ENCODE measurements around the gene CFAP43.

CFAP43 gene

DNA sequence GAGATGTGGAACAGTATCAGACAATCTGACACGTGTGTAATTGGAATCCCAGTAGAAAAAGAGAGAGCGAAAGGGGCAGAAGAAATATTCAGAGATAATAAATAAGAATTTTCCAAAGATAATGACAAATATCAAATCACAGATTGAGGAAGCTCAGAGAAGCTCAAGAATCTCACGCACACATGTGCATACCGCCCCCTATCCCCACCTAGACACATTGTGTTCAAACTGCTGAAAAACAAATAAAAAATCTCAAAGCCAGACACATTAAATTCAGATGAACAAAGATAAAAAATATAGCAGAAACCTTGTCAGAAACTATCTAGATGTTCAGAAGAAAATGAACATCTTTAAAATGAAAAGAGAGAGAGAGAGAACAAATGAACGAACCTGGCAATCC lies 92.9 kb downstream of the CFAP43 start:
- DNase-seq (ENCODE audit: low spot score), result no peak

DNA sequence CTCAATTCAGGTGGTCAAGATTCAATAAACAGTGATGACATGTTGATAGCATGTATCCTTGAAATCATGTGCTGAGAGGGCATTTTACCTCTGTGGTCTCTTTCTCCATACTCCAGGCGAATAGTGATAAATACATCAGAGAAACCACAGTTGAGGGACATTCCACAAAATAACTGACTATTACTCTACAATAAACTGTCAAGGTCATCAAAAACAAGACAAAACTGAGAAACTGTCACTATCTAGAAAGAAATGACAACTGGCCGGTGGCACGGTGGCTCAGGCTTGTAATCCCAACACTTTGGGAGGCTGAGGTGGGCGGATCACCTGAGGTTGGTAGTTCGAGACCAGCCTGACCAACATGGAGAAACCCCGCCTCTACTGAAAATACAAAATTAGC lies 94.0 kb downstream of the CFAP43 start:
- no peak for DNase-seq (ENCODE audit: low spot score)

DNA sequence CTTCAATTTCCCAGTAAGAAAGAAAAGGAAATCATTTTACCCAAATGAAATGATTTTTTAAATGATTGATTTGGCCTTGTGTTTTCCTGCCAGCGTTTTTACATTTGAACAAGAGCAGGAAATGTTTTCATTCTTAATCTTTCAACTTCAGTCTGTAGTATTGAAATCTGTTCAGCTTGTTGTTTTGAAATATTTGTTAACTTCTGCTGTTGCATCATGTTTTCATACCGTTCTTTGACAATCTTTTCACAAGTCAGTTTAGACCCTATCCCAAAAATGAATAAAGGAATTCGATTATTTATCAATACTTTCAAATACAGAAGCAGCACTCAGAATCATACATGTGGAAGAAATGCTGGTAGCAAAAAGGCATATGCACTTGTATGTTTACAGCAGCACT lies 102.1 kb downstream of the CFAP43 start:
- DNase-seq (ENCODE audit: low spot score), result no peak

DNA sequence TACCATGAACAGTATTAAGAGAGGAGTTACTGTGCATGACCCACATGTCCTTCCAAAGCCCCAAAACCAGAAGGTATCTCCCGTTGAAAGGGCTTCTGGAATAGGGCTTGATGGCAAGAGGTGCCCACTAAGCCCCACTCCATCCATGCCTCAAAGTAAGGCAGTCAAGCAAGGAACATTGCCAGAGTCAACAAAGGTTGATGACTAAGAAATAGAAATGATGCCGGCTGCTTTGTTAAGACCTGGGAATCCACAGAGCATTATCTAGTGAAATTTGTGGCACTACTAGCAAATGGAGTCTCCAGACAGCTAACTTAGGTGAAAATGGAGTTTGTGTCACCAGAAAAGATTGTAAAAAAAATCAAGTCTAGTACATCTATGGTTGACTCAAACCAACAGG lies 104.0 kb downstream of the CFAP43 start:
- no peak for DNase-seq (ENCODE audit: low spot score)

DNA sequence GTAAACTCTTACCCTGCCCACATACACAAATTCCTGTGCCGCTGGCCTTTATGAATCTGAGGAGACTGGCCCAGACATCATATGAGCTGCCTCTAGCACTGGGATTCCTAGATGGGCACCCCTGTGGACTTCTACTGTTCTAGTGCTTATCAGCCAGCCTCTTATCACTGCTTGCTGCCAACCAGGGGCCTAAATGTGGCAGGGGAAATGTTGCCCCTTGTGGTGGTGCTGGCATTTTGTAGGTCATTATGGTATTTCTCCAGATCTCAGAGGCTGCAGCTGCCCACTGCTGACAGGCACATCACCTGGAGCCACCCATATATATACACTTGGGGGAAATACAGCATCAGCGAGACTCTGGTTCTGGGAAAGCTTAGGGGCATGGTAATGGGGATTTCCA lies 104.8 kb downstream of the CFAP43 start:
- no peak for DNase-seq (ENCODE audit: low spot score)

DNA sequence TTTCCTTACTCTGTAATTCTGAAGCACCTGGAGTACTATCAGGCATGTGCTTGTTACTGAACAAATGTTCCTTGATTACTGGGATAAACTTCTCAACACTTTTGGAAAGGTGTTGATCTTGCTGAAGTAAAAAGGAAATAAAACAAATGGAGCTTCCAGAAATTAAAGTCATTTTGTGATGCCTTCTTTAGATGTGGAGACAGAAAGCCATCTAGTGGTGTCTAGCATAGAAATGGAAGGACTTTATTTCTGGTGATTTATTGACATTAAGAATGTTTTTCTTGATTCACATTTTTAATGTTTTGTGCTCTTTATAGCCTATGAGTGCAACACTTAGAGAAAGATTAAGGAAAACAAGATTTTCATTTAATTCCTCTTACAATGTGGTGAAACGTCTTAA lies 108.8 kb downstream of the CFAP43 start:
- peak; percentile 21 for DNase-seq (ENCODE audit: low spot score)

DNA sequence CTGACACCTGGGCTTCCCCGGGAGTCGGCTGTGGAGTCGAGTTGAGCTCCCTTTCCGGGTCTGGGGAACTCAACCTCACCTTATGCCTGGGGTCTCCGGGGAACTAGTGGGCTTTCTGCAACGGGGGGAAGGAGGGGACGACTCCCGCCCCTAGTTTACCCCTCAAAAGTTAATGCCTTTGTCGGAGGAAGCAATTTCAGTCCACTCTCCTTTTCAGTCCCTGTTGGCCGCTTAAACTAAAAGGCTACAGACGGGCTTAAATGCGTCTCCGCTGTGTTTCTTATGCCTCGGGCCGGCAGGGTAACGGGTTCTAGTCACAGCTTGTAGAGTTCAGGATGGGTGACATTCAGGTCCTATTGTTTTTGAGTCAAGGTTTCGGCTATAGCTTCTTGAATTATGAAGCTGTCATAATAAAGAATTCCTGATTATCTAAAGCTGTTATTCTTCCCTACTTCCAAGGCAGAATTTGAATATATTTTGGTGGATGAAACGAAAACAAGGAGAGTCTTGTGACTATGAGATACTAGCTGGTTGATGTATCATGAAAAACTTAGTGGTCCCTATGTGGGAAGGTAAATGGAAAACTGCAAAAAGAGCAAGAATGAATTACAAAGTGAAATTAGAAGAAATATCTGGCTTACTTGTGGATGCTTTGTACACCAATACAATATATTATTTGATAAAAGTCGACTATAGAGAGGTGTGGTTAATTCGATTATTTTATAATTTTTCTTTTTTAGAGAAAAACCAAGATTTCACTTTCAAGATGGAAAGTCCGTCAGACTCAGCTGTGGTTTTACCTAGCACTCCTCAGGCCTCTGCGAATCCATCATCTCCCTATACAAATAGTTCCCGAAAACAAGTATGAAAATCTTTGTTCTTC lies 109.7 kb downstream of the CFAP43 start:
- no peak for DNase-seq (ENCODE audit: low spot score)

DNA sequence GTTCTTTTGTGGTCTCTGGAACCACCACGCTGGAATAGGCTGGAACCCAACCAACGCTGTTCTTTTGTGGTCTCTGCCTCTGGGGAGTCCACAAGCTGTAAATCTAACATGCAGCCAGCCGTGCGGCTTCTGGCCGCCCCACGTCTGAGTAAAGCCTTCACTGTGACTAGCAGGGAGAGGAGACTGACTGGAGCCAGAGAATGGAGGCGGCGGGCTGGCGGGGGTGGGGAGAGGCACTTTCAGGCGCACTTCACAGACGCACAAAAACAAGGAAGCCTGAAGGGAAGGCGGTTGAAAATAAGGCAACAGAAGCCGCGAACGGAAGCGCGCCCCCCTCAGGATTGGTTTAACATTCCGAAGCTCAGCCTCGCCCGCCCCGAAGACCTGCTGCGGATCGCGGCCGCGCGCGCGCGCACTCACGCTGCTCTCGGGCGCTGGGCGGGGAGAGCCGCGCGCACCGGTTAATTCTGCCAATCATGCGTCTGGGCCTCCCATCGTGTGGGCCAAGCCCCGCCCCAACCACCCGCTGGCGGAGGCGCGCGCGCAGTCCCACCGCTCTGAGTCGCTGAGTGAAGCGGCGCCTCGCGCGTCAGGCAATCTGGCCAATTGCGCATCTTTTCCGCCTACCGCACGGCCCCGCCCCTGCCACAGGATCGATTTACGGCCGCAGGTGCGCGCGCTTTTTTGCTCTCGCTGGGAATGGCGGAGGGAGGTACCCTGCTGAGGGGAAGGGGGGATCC lies 110.5 kb downstream of the CFAP43 start, which contains the start of gene SFR1:
Gene SFR1 (plus strand): TSS at position 687 of the 740 bp plus-strand sequence. CDS start 13 bp downstream, at position 700.
- peak; percentile 99 for DNase-seq (ENCODE audit: low spot score)

DNA sequence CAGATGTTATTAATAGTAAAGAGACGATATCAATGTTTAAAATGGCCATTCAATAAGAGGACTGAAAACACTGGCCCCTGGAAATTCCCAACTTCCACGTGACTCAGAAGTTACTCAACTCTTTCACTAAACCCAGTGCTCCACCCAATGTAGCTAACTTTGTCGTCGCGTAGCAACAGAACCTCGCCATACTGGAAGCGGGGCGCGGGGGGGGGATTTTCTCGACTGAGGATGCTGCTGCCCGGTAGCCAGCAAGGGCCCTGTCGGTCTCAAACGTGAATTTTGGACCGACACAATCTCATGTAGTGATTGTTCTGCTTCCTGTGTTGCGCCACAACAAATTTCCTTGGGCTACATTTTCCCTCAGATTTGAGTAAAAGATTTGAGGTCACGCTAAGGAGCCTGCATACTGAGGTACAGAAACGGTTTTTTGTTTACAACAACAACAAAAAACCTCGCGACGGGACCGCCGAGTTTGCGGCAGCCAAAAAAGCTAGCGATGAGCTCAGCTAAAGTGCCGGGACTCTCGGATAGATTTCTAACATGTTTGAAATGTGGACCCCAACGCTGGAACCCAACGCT lies 111.2 kb downstream of the CFAP43 start:
- DNase-seq (ENCODE audit: low spot score), result peak; percentile 95

DNA sequence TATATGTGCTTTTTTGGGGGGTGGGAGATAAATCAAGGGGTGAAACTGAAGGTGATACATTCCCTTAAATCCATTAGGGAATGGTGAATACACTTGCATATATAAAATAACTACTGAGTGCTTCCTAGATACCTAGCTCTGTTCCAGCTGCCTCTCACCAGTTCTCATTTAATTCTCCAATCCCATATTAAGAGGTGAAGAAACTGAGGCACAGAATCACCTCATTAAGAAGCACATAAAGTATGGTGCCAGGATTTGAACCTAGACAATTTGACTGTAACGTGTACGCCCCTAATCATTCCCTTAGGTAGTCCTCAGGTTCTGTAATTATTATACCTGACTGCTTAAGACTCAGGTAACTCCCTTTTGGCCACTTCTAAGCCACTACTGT lies 111.7 kb downstream of the CFAP43 start:
- no peak for DNase-seq (ENCODE audit: low spot score)

DNA sequence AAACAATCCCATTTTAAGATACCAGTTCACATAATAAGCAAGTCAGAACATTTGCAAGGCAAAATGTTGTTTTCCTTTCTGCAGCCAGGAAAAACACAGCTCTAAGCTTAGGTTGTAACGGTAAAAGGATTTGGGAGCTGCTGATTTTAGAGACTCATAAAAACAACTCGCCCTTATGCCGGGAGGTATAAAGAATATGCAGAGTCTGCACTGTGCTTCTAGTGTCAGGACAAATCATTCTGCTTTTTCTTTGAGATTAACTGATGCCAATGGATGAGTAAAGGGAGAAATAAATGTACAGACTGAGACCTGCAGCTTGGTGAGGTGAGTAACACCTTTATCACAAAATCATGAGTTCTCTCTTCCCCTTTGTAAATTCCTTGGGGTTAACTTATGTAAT lies 112.2 kb downstream of the CFAP43 start:
- DNase-seq (ENCODE audit: low spot score), result no peak

DNA sequence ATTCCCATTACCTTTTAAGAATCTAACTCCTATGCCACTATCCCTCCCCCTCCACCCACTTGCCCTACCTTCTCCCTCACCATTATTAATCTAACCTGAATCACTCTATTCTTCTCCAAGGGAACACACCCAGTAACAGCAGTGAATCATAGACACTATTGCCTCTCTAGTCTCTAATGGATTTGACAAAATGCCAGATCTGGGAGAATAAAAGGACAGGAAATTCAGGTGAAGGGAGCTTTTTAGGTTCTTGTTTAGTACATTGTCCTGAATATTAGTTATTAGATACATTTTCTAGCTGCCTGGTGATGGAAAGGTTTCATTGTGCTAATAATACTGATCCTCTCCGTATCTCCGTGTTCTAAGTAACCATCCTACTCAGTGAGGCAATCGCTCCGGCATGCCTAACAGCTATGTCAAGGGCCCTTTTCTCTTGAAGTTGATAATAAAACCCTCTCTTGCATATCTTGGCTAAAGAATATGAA lies 114.3 kb downstream of the CFAP43 start:
- DNase-seq (ENCODE audit: low spot score), result no peak

DNA sequence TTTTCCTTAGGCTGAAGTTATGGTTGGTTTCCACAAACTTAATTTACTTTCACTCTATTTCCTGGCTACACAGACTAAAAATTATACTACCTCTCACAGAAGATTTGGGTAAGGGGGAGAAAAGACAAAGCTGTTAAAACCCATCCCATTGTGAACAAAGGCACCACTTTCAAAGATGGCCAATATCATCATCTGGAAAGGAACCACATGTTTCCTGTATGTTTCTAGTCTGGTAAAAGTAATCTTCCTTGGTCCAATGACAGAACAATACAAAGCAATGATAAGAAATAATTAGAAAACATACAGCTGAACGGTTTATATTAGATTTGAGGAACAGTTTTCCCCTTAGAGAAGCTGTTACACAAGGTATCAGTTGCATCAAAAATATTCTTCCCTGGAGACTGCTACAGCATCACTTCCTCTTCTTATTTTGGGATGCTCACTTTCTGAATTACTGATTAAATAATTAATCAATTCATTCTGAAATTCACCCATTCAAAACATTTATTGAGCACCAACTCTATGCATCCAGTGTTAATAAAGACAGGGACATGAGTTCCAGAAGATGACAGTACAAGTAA lies 118.7 kb downstream of the CFAP43 start:
- DNase-seq (ENCODE audit: low spot score), result no peak

DNA sequence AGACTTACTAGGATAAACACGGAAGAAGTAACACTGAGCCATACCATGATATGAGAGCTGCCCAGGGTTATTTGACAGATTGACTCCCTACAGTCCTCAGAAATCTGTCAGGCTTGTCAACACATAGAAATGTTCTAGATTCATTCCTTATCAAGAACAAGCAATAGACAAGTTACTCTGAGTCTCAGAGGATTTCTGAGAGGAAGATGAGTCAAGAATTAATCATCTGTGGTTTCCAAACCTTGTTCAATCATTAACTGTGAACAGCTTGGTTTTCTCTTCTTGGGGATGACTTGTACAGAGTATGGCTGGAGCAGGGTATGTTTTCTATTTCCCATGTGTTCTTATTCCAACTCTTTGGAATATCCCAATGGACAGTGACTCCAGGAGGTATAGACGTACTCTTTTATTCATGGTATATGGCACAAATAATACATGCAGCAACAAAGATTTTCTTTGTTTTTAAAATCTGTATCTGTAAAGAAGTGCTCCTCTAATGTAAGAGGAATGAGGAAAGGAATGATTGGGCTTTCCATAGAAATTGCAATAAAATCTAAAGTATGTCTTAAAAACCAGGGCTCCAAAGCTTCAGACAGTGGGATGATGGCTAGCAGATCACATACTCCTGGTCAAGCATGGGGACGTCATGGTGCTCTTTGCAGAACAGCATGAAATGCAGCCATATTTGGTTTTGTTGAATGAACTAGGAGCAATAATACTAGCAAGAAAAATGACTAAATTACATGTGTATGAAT lies 122.1 kb downstream of the CFAP43 start:
- peak; percentile 23 for DNase-seq (ENCODE audit: low spot score)

DNA sequence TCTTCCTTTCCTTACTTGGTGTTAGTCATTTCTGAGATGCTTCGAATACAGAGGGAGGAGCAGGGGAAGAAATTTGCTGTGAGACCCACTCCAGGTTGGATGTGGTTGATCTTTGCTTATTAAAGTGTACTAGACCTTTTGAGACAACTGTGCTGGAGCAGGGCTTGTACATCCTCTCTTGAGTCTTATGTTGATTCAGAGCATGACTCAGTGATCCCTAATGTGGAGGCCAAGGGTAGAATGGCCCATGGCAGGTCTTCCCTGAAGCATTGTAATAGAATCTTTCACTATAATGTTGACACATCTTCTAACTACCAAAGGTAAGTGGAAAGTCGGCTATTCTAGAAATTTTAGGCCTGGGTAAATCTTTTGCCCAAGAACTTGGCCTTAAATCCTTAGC lies 127.2 kb downstream of the CFAP43 start:
- no peak for DNase-seq (ENCODE audit: low spot score)

DNA sequence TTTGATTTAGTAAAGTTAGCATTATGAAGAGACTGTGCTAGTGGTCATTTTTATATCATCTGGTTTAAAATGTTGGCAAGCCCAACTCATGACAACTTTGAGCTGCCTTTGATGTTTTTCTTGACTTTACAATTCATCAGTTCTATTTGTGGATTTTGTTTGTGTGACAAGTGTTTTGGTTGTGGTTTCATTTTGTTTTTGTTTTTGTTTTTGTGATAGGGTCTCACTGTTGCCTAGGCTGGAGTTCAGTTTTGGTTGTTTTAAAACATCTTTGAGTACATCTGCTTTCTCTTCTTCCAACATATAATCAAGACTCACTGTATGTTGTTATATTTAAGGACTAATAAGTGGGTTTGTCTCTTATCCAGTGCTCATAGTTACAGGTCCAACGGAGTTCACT lies 127.7 kb downstream of the CFAP43 start:
- no peak for DNase-seq (ENCODE audit: low spot score)

DNA sequence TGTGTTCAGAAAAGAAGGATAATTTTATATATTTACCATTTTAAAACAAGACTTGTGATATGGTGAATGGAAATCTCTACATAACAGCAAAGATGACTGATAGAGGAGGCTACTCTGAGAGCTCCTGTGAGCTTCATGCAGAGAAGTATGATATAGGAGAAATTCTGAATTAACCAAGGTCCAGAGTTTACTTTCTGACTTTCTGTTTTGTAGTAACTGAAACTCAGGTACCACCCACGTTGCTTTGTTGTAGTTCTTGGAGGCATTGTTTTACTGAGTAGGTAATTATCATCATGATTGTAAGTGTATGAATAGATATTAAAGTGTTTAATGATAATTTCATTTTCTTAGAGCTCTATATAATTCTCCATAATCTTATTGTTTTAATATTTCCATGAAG lies 128.2 kb downstream of the CFAP43 start:
- DNase-seq (ENCODE audit: low spot score), result no peak

DNA sequence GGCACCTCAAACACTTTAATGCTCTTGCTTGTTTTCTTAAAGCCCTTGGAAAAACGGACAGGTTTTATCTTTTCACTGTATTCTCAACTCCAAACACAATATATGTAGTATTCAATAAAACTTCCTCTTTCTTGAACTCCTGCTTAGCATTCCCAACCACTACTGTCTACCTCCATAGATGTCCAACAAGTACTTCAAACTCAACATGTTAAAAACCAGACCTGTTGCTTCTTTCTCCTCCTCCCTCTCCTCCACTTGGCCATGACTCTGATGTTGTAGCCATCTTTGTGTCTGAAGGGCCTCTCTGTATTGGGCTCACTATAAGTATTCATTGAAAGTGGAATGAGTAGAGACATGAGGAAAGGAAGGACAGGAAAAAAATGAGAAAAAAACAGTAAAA lies 130.3 kb downstream of the CFAP43 start:
- no peak for DNase-seq (ENCODE audit: low spot score)

DNA sequence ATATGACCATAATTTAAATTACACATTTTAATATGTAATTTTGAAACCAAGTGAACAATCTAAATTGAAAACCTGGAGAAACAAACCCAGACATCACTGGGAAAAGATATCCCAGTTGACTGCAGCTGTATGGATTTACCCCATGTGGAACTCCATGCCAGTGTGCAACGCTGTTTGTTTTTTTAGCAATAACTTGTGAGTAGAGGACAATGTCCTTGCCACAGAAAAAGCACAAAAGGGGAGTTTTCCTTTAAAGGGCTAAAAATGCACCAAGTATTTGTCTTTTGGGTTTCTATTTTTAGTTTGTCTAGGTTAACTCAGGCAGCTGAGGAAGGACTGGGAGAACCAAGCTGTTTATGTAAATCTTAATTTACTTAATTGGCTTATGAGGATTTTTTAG lies 131.4 kb downstream of the CFAP43 start:
- DNase-seq (ENCODE audit: low spot score), result no peak

DNA sequence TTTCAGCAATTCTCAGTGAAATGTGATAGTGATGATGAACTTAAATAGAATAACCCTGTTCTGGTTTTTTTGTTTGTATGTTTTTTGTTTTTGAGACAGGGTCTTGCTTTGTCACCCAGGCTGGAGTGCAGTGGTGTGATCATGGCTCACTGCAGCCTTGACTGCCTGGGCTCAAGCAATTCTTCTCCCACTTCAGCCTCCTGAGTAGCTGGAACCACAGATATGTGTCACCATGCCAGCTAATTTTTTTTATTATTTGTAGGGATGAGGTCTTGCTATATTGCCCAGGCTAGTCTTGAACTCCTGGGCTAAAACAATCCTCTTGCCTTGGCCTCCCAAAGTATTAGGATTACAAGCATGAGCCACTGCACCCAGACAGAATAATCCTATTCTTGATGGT lies 132.2 kb downstream of the CFAP43 start:
- DNase-seq (ENCODE audit: low spot score), result no peak

DNA sequence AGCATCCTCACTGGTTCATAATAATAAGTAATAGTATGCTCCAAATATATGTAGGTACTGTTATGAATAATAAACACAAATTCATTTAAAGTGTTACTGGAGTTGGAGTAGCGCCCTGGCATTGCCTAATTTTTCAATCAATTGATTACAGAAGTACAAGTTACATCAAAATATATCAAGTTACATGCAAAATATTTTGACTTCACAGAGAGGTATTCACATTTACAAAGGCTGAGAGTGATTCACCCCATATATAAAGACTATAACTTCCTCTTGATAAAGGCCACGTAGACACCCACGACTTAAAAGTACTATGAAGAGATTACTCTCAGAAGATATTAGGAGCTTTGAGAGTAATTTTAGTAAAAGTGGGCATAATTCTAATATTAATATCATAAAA lies 132.9 kb downstream of the CFAP43 start:
- DNase-seq (ENCODE audit: low spot score), result no peak

Measured in CD4-positive, alpha-beta T cell treated with Interleukin-15 for 4 hours (primary cell).